ENCODE measurements around the gene DZIP1.
A peak's percentile ranks its signal among the peaks of the same experiment; 100 is the strongest.

Gene DZIP1

GRCh38 chr13:95626768-95627167 lies 17.7 kb downstream of the DZIP1 start:
- no peak overlapping the region for H3K4me3 ChIP-seq (ENCODE audit: low read length)
- TF ChIP-seq, protein P1, sequence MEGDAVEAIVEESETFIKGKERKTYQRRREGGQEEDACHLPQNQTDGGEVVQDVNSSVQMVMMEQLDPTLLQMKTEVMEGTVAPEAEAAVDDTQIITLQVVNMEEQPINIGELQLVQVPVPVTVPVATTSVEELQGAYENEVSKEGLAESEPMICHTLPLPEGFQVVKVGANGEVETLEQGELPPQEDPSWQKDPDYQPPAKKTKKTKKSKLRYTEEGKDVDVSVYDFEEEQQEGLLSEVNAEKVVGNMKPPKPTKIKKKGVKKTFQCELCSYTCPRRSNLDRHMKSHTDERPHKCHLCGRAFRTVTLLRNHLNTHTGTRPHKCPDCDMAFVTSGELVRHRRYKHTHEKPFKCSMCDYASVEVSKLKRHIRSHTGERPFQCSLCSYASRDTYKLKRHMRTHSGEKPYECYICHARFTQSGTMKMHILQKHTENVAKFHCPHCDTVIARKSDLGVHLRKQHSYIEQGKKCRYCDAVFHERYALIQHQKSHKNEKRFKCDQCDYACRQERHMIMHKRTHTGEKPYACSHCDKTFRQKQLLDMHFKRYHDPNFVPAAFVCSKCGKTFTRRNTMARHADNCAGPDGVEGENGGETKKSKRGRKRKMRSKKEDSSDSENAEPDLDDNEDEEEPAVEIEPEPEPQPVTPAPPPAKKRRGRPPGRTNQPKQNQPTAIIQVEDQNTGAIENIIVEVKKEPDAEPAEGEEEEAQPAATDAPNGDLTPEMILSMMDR (IDR thresholded peaks at IDR 0.05; ENCODE audit: insufficient read depth, low read depth, low read length, missing control alignments) = no peak

GRCh38 chr13:95624020-95624419 lies 20.5 kb downstream of the DZIP1 start:
- TF ChIP-seq, protein P1 (IDR thresholded peaks at IDR 0.05; ENCODE audit: insufficient read depth, low read depth, low read length, missing control alignments) = peak; percentile 74
- no peak overlapping the region for H3K4me3 ChIP-seq (ENCODE audit: low read length)
- peak; percentile 68 for DNase-seq (ENCODE audit: low read depth)

More at GRCh38 chr13:95626768-95627167, 17.7 kb downstream of the DZIP1 start:
- no peak for DNase-seq (ENCODE audit: low read depth)

DNA sequence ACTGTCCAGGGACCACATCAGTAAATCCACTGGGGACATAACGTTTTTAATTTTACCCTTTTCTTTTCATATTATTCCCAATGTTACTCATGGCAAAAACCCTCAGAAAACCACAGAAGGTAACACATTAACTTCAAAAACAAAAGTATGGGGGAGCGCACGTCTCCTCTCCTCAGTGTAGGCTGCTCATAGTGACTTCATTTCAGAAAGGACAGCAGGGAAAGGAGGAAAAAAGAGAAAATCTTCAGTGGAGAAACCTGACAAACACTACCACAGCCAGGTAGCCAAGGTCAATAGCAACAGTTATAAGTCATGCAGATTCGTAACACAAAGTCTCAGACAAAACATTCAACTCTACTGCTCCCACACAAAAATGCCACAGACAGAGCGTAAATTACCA lies 21.4 kb downstream of the DZIP1 start:
- TF ChIP-seq, protein P1 (IDR thresholded peaks at IDR 0.05; ENCODE audit: insufficient read depth, low read depth, low read length, missing control alignments) = no peak
- no peak for DNase-seq (ENCODE audit: low read depth)
- no peak overlapping the region for H3K4me3 ChIP-seq (ENCODE audit: low read length)

- DNase-seq (ENCODE audit: low read depth) = no peak
- H3K4me3 ChIP-seq (ENCODE audit: low read length) = no peak overlapping the region
- TF ChIP-seq, protein P1 (IDR thresholded peaks at IDR 0.05; ENCODE audit: insufficient read depth, low read depth, low read length, missing control alignments) = no peak
Observed at GRCh38 chr13:95620825-95621498, 23.5 kb downstream of the DZIP1 start.

- H3K4me3 ChIP-seq (ENCODE audit: low read length) = no peak overlapping the region
- TF ChIP-seq, protein P1 (IDR thresholded peaks at IDR 0.05; ENCODE audit: insufficient read depth, low read depth, low read length, missing control alignments) = no peak
- DNase-seq (ENCODE audit: low read depth) = no peak
Observed at GRCh38 chr13:95620030-95620824, 24.3 kb downstream of the DZIP1 start.

GRCh38 chr13:95615539-95615938 lies 29.0 kb downstream of the DZIP1 start:
- TF ChIP-seq, protein P1 (IDR thresholded peaks at IDR 0.05; ENCODE audit: insufficient read depth, low read depth, low read length, missing control alignments) = no peak
- DNase-seq (ENCODE audit: low read depth) = no peak
- no peak overlapping the region for H3K4me3 ChIP-seq (ENCODE audit: low read length)

Measured in epithelial cell of esophagus (primary cell).